Activated CD8-positive, alpha-beta memory T cell treated with anti-CD3 and anti-CD28 coated beads for 1 hour (primary cell): ENCODE measurements around the gene PXDC1.
"Not testable (repeated sequence)": the region's sequence is repeated elsewhere in the genome, so short reads cannot be mapped to it uniquely, and the experiment has no call there.

ENCODE experiments used
- DNase-seq, 2 donors: peaks; one replicate each; pipeline ENCODE4 v3.0.0-alpha.2; 2020; ENCODE audit warnings: low read depth in 1 of 2; ENCODE audit errors: extremely low read depth in 1 of 2

Gene PXDC1

DNA sequence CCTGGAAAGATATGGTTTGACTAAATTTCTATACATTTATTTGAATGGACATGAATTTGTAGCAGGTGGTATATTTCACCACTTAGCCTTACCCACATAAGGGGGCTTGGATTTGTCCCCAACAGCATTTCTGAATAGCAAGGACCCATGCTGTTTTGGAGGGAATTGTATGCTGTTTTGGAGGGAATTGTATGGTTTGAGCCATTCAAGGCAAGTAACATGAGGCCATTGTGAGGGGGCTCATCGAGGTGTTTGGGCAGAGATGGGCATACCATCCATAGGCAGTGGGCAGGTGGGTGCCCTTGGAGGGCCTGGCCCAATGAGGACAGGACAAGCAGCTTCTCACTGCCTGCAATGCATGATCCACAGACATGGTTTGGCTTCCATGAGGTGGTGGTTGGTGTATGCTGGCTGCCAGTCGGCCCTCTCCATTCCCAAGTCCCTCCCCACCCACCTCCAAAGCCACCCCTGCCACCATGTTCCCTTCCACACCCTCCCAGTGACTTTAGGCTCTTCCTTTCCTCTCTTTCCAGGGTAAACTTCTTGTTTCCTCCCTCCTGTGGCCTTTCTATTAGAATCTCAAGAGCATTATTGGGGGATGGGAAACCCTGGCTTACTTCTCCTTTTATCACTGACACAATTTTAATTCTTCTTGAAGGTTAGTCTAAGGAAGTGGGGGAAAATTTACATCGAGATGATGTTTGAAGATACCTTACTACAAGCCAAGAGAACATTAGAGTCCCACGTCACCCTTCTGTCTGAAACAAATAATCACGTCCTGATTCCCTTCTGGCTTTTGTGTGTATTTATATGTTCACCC lies 13.2 kb upstream of the PXDC1 start:
- no peak for DNase-seq

DNA sequence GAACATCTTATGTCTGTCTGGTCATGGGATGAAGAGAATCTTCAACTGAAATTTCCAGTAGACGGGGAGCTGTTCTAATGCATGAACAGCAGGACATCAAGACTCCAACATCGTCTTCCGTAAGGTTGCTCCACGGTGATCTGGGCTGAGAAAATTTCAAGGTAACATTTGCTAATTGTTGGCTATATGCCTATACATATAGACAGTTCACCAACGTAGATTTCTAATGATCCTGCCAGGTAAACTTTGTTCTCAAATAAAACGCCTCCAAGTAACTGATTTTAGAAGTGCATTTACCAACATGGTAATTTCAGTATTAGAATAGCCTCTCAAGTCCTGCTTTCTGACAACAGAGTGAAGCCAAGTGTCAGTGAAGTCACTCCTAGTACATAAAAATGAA lies 11.3 kb upstream of the PXDC1 start:
- DNase-seq: no peak

DNA sequence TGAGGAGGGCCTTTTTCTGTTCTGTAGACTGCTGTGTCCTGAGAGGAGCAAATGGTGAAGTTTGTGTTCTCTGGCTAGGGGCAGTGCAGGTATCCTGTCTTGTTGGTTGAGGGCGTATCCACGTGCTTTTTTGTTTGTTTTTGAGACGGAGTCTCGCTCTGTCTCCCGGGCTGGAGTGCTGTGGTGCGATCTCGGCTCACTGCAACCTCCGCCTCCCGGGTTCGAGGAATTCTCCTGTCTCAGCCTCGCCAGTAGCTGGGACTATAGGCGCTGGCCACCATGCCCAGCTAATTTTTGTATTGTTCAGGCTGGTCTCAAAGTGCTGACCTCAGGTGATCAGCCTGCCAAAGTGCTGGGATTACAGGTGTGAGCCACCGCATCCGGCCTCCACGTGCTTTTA lies 10.8 kb upstream of the PXDC1 start:
- no peak for DNase-seq

DNA sequence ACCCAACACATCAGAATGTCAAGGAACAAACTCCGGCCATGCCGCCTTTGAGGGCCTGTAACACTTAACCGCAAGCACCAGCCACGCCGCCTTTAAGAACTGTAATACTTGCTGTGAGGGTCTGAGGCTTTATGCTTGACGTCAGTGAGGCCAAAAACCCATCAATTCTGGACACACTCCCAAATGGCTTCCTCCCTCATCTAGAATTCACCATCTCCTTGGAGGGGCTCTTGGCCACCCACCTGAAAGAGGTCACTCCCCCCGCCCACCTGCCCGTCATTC lies 10.4 kb upstream of the PXDC1 start:
- DNase-seq: no peak

DNA sequence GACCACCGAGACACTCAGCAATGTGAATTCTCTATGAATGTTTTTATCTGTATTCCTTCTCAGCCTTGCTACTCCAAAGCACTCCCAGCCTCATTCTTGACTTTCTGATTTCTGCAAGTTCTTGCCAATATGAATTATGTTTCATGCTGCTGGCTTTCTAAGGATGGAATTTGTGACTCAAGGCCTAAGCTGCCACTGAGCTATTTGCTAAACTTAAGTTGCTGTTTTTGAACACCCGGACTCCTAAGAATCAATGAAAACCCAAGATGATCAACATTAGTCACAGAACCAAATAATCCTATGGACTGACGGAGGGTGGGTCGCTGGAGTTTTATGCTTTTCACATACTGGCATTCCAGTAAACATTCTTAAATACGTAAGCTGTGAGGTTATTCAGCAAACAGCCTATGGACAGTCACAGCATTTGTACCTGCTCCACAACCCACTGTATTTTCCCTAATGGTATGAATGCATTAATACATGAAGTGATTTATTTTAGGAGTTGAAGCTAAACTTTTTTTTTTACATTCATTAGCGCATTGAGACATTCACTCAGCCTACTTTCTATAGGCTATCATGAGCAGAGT lies 8.2 kb upstream of the PXDC1 start:
- no peak for DNase-seq

DNA sequence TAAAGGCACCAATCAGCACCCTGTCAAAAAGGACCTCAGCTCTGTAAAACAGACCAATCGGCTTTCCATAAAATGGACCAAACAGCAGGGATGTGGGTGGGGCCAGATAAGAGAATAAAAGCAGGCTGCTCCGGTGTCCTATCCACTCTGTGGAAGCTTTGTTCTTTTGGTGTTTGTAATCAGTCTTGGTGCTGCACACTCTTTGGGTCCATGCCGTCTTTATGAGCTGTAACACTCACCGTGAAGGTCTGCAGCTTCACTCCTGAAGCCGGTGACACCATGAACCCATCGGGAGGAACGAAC lies 7.3 kb upstream of the PXDC1 start:
- DNase-seq: no peak

DNA sequence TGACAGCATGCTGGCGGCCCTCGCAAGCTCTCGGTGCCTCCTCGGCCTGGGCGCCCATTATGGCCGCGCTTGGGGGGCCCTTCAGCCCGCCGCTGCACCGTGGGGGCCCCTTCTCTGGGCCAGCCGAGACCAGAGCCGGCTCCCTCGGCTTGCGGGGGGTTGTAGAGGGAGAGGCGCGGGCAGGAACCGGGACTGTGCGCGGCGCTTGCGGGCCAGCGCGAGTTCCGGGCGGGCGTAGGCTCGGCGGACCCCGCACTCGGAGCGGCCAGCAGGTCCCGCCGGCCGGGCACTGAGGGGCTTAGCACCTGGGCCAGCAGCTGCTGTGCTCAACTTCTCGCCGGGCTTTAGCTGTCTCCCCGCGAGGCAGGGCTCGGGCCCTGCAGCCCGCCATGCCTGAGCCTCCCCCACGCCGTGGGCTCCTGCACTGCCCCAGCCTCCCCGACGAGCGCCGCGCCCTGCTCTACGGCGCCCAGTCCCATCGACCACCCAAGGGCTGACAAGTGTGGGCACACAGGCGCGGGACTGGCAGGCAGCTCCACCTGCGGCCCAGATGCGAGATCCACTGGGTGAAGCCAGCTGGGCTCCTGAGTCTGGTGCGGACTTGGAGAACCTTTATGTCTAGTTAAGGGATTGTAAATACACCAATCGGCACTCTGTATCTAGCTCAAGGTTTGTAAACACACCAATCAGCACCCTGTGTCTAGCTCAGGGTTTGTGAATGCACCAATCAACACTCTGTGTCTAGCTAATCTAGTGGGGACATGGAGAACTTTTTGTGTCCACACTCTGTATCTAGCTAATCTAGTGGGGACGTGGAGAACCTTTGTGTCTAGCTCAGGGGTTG lies 6.7 kb upstream of the PXDC1 start:
- DNase-seq: not testable (repeated sequence)

DNA sequence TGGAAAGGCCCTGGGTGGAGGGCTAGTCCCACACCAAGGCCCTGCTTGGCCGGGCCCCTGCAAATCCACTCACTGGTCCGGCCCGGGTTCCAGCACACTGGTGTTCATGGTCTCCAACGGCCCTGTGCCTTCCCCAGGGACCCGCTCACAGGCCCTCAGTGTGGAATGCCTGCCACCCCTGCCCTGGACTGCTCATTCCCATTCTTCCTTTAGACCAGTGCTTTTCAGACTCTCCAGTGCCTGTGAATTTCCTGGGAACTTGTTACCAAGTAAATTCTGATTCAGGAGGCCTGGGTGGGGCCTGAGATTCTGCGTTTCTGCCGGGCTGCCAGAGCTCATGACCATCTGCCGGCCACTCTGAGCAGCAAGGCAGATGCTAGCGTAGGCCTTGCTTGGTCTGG lies 5.7 kb upstream of the PXDC1 start:
- DNase-seq: no peak

DNA sequence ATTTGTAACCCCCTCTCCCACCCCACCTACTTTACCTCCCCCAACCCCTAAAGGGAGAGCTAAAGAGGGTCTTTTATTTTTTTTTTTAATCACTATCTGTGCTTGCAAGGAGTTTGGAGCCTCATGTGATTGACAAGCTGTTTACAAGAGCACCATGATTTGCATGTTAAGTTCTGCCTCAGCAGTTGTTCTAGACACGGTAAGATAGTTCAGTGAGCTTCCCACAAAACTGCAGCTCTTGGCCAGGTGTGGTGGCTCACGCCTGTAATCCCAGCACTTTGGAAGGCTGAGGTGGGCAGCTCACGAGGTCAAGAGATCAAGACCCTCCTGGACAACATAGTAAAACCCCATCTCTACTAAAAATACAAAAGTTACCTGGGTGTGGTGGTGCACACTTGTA lies 5.0 kb upstream of the PXDC1 start:
- DNase-seq: no peak

DNA sequence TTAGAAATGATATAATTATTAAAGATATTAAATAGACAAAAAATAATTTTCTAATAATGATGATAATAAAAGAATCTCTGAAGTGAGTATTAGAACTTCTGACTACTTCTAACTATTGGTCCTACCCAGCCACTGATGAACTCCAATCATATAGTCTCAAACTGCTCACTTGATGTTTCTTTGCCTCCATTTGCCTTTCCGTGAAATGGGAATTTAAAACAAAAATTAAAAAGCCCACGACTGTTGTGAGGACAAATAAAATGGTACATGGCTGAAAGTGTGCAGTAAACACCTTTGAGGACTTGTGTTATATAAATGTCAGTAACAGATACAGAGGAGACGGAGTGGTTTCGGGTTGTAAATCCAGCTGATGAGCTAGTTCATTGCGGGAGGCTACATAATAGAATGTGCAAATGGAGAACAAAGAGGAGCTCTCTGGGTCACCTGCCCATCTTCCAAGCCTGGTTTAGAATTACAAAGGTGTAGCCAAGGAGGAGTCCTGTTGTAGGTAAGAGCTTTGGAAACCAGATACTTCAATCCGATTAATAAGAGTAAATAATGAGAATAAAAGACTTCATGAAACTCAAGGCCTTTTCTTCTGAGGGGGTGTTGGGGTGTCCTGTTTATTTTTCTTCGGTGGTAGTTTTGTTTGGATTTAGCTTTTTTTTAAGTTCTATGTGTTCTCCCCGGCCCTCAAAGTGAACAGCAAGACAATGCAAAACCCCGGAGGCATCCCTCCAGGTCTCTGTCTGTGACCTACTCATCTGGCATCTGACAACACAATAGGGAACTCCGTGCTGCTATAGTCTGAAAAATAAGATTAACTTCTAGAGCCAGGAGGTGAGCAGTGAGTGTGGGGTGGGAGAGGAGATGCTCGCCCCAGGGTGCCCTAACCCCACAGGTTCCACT lies 4.4 kb upstream of the PXDC1 start:
- no peak for DNase-seq

DNA sequence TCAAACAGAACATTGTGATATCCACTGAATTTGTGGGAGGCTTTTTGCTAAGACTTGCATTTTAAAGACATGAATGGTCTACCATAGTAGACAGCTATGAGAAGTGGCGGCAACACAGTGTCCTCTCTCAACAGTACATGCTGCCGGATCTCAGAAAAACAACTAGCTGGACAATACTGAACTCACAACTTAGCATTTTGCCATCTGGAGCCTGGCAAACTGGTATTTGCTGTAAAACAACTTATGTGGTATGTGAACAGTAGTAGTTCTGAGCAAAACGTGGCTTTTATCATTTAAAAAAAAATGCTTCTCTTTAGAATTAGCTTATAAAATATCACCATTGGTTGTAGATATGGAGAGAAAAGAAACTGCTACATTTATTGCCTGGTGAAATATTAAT lies 3.3 kb upstream of the PXDC1 start:
- DNase-seq: no peak

DNA sequence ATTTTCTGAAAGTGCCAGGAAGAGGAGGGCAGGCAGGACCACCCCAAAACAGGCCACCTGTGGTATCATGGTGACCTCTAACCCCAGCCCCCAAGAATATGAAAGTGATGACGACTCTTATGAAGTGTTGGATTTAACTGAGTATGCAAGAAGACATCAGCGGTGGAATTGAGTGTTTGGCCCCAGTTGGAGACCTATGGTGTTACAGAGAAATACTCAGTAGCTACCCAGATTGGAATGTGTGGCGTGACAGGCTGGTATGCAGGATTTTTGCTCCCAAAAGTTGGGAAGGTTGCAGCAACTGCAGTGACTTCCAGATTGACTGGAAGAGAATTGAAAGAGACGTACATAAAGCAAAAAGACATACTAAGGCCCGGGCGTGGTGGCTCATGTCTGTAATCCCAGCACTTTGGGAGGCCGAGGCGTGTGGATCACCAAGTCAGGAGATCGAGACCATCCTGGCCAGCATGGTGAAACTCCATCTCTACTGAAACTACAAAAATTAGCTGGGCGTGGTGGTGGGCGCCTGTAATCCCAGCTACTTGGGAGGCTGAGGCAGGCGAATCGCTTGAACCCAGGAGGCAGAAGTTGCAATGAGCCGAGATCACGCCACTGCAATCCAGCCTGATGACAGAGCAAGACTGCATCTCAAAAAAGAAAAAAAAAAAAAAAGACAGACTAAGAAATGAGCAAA lies 2.7 kb upstream of the PXDC1 start:
- DNase-seq: not testable (repeated sequence)

DNA sequence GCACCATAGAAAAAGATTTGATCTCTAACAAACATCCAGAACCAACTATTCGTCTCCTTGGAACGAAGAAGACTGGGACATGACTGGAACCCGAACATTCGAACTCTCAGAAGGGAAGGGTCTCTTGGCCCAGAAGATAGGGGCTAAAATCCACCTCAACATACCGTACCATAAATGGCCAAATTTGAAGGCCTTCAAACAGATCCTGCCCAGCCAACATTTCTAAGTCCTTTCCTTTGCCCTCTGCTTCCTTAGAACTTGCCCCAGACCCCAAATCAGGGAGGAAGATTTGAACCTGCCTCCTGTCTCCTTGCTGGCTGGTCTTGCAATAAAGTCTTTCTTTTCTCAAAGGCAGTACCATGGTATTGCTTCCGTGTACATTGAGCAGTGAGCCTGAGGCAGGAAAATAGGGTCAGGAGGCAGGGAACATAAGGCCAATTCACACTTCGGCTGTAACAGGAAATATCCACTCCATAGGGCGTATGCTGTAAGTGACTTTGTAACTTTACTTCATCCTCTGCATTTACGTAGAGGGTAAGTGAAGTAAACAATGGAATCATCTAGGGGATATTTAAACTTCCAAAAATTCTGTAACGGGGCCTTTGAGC lies 1.8 kb upstream of the PXDC1 start:
- DNase-seq: no peak

DNA sequence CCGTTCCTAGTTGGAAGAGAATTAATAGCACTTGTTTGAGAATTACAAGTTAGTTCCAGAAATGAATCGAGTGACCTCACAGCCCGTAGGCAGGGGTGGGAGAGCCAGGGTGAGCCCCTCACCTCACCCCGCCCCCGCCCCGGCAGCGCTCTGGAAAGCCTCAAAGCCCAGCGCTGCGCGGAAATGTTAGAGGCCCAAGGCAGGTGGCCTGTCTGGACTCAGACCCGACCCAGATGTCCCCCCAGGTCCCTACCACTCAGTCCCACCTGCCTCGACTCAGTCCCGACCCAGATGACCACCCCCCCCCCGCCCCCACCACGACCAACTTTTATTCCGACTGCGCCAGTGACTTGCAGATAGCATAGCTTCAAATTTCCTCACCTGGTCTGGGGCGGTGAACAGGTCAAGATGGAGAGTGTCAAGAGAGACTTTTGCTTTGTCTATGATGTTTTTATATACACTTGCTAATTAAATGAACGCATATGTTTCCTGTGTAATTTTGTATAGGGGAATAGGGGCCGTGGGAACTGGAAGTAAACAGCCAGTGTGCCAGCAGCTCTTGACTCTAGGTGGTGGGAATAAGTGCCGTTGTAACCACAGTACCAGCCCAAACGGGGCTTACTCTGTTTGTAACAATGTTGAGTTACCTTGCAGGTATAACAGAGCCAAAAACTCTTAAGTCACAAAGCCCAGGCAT lies 1.2 kb upstream of the PXDC1 start:
- DNase-seq: no peak

DNA sequence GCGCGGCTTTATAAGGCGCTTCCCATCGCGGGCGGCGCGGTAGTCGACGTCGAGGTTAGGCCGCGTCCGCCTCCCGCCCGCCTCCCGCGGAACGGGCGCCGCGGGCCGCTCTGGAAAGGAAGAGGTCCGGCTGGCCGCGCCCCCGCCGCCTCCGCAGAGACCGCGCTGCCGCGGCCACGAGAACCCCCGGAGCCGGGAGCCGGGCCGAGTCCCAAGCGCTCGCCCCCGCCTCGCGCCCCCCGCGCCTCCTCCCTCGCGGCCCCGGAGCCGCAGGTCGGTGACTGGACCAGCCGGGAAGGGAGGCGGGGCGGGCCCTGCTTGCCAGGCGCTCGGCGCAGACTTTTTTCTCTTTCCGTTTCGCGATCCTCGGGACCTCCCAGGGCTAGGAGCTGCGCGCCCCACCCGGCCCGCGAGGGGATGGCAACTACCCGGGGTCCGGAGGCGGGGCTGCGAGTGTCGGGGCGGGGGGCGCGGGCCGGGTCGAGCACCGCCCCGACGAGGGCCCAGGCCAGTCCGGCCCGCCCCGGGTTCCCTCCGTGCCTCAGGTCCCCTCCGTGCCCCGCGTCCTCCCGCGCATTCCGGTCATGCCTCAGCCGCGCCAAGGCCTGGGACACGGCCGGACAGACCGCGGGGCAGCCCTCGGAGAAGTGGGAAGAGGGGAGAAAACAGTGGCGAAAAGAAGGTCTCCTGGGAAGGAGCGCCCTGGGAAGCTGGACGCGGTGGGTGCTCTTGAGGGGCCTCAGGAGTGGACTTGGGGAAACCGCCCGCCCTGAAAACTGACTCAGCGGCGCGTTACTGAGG lies 417 bp upstream of the PXDC1 start:
- DNase-seq: peak; percentile 20 to 42

DNA sequence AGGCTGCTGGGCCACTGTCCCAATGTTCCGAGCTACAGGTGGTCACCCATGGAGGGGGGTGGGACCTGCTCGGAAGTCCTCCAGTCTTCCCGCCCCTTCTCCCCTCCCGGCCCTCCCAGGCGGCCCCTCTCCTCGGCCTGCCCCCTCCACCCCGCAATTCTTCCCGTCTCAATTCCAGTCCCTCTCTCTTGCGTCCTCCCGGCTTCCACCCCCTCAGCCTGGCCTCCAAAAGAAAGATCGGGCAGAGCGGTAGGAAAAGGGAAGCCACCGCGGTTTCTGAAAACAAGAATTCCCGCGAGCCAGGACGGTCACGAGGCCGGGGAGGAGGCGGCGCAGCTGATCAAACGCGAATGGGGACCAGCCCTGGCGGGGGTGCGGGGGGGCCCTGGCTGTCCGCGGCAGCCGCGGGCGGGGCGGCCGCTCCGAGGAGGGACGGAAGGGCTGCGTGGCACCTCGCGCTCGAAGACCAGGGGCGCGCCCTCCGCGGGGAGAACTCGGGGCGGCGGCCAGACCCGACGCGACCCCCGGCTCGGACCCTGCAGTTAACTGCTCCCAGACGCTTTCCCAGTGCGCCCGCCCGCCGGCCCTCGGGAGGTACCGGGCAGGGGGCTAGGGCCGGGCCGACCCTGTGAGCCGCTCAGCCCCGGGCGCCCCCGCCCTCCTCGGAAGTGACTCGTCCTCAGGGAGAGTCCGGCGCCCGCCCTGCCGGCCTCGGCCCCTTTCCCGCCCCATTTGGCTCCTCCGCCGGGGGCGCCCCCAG lies 1.0 kb downstream of the PXDC1 start:
- no peak for DNase-seq

DNA sequence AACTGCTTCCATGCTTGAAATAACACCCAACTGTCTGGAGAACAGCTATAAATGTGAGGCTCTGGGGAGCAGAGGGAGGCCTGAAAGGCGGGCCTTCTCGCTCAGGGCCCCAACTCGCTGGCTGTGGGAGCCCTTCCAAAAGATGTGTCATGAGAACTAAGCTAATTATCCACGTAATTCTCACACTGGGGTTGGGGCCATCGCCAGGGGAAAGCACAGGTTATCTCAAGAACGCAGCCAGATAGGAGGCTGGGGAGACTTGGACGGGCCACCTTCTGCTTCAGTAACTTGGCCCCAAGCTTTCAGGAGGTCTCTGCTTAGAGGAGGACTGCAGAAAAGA lies 1.6 kb downstream of the PXDC1 start:
- no peak for DNase-seq
